Measurements from ENCODE around the gene KLF16. TPM values are rescaled to one million over a fixed set of nuclear protein-coding genes. Genes with fewer than 3 reads are reported as not detected.

The KLF16 gene
- total and polyA plus RNA-seq, 9 of the 15 experiments (the other 6 are each of a cell fraction or from before 2014, with no cell fraction given): 0.04 to 60.4 (median 6.8) TPM

- no peak for TF ChIP-seq ZMIZ1 (IDR thresholded peaks at IDR 0.05; ENCODE audit: low read depth in 2 of 2, low read length in 2 of 2)
- no peak for TF ChIP-seq ZBTB5 (IDR thresholded peaks at IDR 0.05)
- no peak for TF ChIP-seq HBP1 (CRISPR knock-in tag; IDR thresholded peaks at IDR 0.05)
- TF ChIP-seq HEY1 (CRISPR knock-in tag; IDR thresholded peaks at IDR 0.05; ENCODE audit: borderline replicate concordance): no peak
- TF ChIP-seq USF1 (CRISPR knock-in tag; IDR thresholded peaks at IDR 0.05): no peak
- no peak for TF ChIP-seq HNRNPK (IDR thresholded peaks at IDR 0.05; ENCODE audit: low read depth, low read length, poor library complexity, severe bottlenecking)
- no peak for TF ChIP-seq ZNF668 (CRISPR knock-in tag; IDR thresholded peaks at IDR 0.05)
- no peak for TF ChIP-seq SMARCB1 (IDR thresholded peaks at IDR 0.05; ENCODE audit: insufficient read length, low read depth)
- TF ChIP-seq PRDM10 (IDR thresholded peaks at IDR 0.05; ENCODE audit: partially characterized antibody): no peak
- TF ChIP-seq ARID2 (IDR thresholded peaks at IDR 0.05): no peak
- TF ChIP-seq JUN (IDR thresholded peaks at IDR 0.05; ENCODE audit: borderline replicate concordance, low read depth, low read length): no peak
- TF ChIP-seq JUN (CRISPR knock-in tag; IDR thresholded peaks at IDR 0.05; ENCODE audit: borderline replicate concordance): no peak
- no peak for TF ChIP-seq LARP7 (IDR thresholded peaks at IDR 0.05)
- no peak for TF ChIP-seq MTF1 (CRISPR knock-in tag; IDR thresholded peaks at IDR 0.05; ENCODE audit: borderline replicate concordance)
- no peak for TF ChIP-seq THRA (IDR thresholded peaks at IDR 0.05)
Measured at GRCh38 chr19:1811942-1812425, 51.4 kb downstream of the KLF16 start, which contains the start of gene ATP8B3 (continued).
